DMS153 (cell line): ENCODE results near the gene ARHGEF39.

Experiments used
- DNase-seq: peaks from one replicate; lab custom pipeline; 2025; lab: John Stamatoyannopoulos, UW

ARHGEF39 gene

GRCh38 chr9:35675204-35675603, 10.2 kb upstream of the ARHGEF39 start:
- no peak for DNase-seq

- DNase-seq = no peak
Observed at GRCh38 chr9:35674025-35674361, 9.0 kb upstream of the ARHGEF39 start.

- no peak for DNase-seq
Observed at GRCh38 chr9:35673132-35674024, 8.4 kb upstream of the ARHGEF39 start, which contains the start of gene CA9. TSS of gene CA9 (plus strand) at chr9:35673928. CDS start at chr9:35673960, 32 bp downstream.

GRCh38 chr9:35669331-35670145, 4.5 kb upstream of the ARHGEF39 start:
- DNase-seq = peak; percentile 21

- no peak for DNase-seq
Observed at GRCh38 chr9:35667939-35668338, 2.9 kb upstream of the ARHGEF39 start.

GRCh38 chr9:35666549-35666948, 1.6 kb upstream of the ARHGEF39 start:
- DNase-seq = no peak

GRCh38 chr9:35666045-35666444, 1.1 kb upstream of the ARHGEF39 start:
- no peak for DNase-seq

- DNase-seq = no peak
Observed at GRCh38 chr9:35665471-35665818, 450 bp upstream of the ARHGEF39 start.

GRCh38 chr9:35662437-35662836, 2.6 kb downstream of the ARHGEF39 start:
- no peak for DNase-seq

GRCh38 chr9:35661756-35662350, 3.1 kb downstream of the ARHGEF39 start:
- no peak for DNase-seq

GRCh38 chr9:35660966-35661415, 4.0 kb downstream of the ARHGEF39 start:
- DNase-seq = no peak

- DNase-seq = peak; percentile 23
Observed at GRCh38 chr9:35659340-35659739, 5.7 kb downstream of the ARHGEF39 start.

GRCh38 chr9:35658968-35659220, 6.1 kb downstream of the ARHGEF39 start:
- DNase-seq = no peak

GRCh38 chr9:35658137-35658967, 6.6 kb downstream of the ARHGEF39 start, which contains the start of gene CCDC107:
TSS of gene CCDC107 (plus strand) at chr9:35658292. CDS start at chr9:35658380, 88 bp downstream.
- DNase-seq = peak; percentile 57

- DNase-seq = peak; percentile 99
Observed at GRCh38 chr9:35657546-35658136, 7.4 kb downstream of the ARHGEF39 start, which contains the start of gene RMRP. TSS of gene RMRP (minus strand) at chr9:35658019.

- DNase-seq = no peak
Observed at GRCh38 chr9:35656831-35657545, 8.0 kb downstream of the ARHGEF39 start.

GRCh38 chr9:35656348-35656747, 8.6 kb downstream of the ARHGEF39 start:
- DNase-seq = no peak

- DNase-seq = no peak
Observed at GRCh38 chr9:35653611-35654010, 11.4 kb downstream of the ARHGEF39 start.

- no peak for DNase-seq
Observed at GRCh38 chr9:35652829-35653209, 12.2 kb downstream of the ARHGEF39 start.

- DNase-seq = no peak
Observed at GRCh38 chr9:35651956-35652828, 12.8 kb downstream of the ARHGEF39 start.
